ENCODE data around the gene BAX.

- TF ChIP-seq CTCF (conservative IDR thresholded peaks at IDR 0.05) = no peak
- TF ChIP-seq ZFX (IDR thresholded peaks at IDR 0.05) = no peak
Measured at GRCh38 chr19:49006905-49007304, 52.2 kb downstream of the BAX start.

All from C4-2B (cell line).